Type B pancreatic cell (in vitro differentiated cells): ENCODE measurements around the gene CFAP65. TPM values are rescaled to one million over a fixed set of nuclear protein-coding genes. Genes with fewer than 3 reads are reported as not detected.

ENCODE experiments used
- DNase-seq: peaks from one replicate; pipeline ENCODE4 v3.0.0; 2021; ENCODE audit warnings: mixed read lengths; ENCODE audit not compliant: unreplicated experiment; ENCODE audit errors: extremely low spot score
- H3K27ac Mint-ChIP-seq: 2 replicates; pipeline ENCODE4 v1.8.0; 2021; ENCODE audit warnings: mild to moderate bottlenecking, mixed read lengths
- H3K27me3 Mint-ChIP-seq: 2 replicates; pipeline ENCODE4 v1.8.0; 2021; ENCODE audit warnings: mixed read lengths
- H3K36me3 Mint-ChIP-seq: 2 replicates; pipeline ENCODE4 v1.8.0; 2021; ENCODE audit warnings: mixed read lengths
- H3K4me1 Mint-ChIP-seq: one replicate; pipeline ENCODE4 v1.8.0; 2021; ENCODE audit warnings: mixed read lengths; ENCODE audit not compliant: unreplicated experiment
- H3K4me3 Mint-ChIP-seq: 2 replicates; pipeline ENCODE4 v1.8.0; 2021; ENCODE audit warnings: mild to moderate bottlenecking, mixed read lengths
- H3K9me3 Mint-ChIP-seq: 2 replicates; pipeline ENCODE4 v1.8.0; 2021; ENCODE audit warnings: mixed read lengths
- total RNA-seq: library from RNA; stranded (reverse); gene quantifications from 2 replicates; pipeline ENCODE4 v1.2.1, GENCODE V29; 2021; ENCODE audit warnings: low replicate concordance
- TF ChIP-seq, protein P1 (sequence below): fragments of 200-600 bp; sonication (generic); conservative IDR thresholded peaks from 2 replicates; pipeline ENCODE4 v1.5.0; 2021; ENCODE audit warnings: antibody characterized with exemption, mild to moderate bottlenecking

Gene CFAP65
- total RNA-seq, 1 donor from 2014 or later, result 2.1 TPM

- Mint-ChIP-seq H3K27me3 (peaks cover 86% of the 10 kb centered on the region), H3K4me1 (peaks cover 18% of the 10 kb centered on the region), H3K9me3 (no peaks in the 10 kb centered on the region), H3K36me3 (no peaks in the 10 kb centered on the region), H3K4me3 (peak overlapping the region; percentile 84), H3K27ac (peak overlapping the region; percentile 75)
- TF ChIP-seq, protein P1, sequence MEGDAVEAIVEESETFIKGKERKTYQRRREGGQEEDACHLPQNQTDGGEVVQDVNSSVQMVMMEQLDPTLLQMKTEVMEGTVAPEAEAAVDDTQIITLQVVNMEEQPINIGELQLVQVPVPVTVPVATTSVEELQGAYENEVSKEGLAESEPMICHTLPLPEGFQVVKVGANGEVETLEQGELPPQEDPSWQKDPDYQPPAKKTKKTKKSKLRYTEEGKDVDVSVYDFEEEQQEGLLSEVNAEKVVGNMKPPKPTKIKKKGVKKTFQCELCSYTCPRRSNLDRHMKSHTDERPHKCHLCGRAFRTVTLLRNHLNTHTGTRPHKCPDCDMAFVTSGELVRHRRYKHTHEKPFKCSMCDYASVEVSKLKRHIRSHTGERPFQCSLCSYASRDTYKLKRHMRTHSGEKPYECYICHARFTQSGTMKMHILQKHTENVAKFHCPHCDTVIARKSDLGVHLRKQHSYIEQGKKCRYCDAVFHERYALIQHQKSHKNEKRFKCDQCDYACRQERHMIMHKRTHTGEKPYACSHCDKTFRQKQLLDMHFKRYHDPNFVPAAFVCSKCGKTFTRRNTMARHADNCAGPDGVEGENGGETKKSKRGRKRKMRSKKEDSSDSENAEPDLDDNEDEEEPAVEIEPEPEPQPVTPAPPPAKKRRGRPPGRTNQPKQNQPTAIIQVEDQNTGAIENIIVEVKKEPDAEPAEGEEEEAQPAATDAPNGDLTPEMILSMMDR, result no peak
- no peak for DNase-seq
Measured at GRCh38 chr2:218961229-218961628, 80.1 kb downstream of the CFAP65 start.

GRCh38 chr2:218960309-218961165, 80.8 kb downstream of the CFAP65 start:
- peaks cover 86% of the 10 kb centered on the region for H3K27me3 Mint-ChIP-seq
- H3K9me3 Mint-ChIP-seq, result no peaks in the 10 kb centered on the region
- TF ChIP-seq, protein P1, result no peak
- peak overlapping the region; percentile 84 for H3K4me3 Mint-ChIP-seq
- DNase-seq, result peak; percentile 62
- H3K36me3 Mint-ChIP-seq, result no peaks in the 10 kb centered on the region
- peaks cover 18% of the 10 kb centered on the region for H3K4me1 Mint-ChIP-seq
- peak overlapping the region; percentile 75 for H3K27ac Mint-ChIP-seq

GRCh38 chr2:218959761-218960308, 81.5 kb downstream of the CFAP65 start:
- DNase-seq, result peak; percentile 67
- H3K4me3 Mint-ChIP-seq, result no peak overlapping the region
- H3K36me3 Mint-ChIP-seq, result no peaks in the 10 kb centered on the region
- no peaks in the 10 kb centered on the region for H3K9me3 Mint-ChIP-seq
- TF ChIP-seq, protein P1, result no peak
- peaks cover 89% of the 10 kb centered on the region for H3K27me3 Mint-ChIP-seq
- H3K27ac Mint-ChIP-seq, result no peak overlapping the region
- H3K4me1 Mint-ChIP-seq, result peaks cover 18% of the 10 kb centered on the region

DNA sequence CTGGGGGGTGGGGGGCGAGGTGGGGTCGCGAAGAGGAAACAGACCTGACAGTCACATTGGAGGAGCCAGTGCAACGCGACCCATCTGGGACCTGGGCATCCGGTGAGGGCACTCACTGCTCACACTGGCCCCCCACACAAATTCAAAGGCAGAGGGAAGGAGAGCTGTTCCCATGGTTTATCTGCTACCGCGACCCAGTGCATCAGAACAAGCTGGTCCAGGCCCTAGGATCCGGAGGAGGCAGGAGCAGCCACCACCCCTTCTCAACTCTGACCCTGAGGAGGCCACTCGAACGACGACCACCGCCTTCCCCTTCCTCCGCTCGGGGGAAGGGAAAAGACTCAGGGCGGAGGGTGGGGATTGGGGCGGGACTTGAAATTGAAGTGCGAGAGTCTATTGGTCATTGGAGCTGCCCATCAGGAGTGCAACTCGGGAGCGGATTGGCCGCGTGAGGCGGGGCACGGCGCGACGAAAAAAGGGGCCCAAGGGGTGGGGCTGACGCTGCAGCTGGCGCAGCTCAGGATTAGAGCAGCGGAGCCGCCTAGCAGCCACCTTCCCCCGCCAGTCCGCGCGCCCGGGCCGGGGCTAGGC, 82.1 kb downstream of the CFAP65 start, which contains the start of gene CDK5R2:
TSS of gene CDK5R2 (plus strand) at position 526 of the 591 bp plus-strand sequence. CDS start 155 bp downstream, outside the sequence.
- Mint-ChIP-seq H3K4me1 (peaks cover 18% of the 10 kb centered on the region), H3K27me3 (peaks cover 89% of the 10 kb centered on the region), H3K36me3 (no peaks in the 10 kb centered on the region), H3K9me3 (no peaks in the 10 kb centered on the region), H3K4me3 (peak within 1 kb of the TSS; percentile 84), H3K27ac (no peak within 1 kb of the TSS)
- DNase-seq, result peak; percentile 92
- TF ChIP-seq, protein P1, result no peak

DNA sequence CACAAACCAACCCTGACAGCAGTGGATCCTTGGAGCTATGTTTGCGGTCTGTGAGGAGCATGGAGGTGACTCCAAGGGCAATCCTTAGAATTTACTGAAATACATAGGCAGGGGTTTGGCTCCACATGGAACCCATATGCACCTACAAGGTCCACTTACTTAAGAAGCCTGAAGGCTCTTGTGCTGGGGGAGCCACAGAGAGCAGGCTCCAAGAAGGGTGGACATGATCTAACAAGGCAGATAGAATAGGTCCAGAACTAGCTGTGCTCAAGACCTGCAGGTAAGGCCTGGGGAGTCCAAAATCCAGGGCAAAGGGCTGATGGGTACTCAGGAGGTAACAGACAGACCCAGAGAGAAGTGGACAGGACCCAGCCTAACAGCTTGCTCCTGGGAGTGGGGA, 83.0 kb downstream of the CFAP65 start:
- peaks cover 85% of the 10 kb centered on the region for H3K27me3 Mint-ChIP-seq
- H3K36me3 Mint-ChIP-seq, result no peaks in the 10 kb centered on the region
- H3K9me3 Mint-ChIP-seq, result no peaks in the 10 kb centered on the region
- peaks cover 9% of the 10 kb centered on the region for H3K4me1 Mint-ChIP-seq
- H3K4me3 Mint-ChIP-seq, result peak overlapping the region; percentile 84
- H3K27ac Mint-ChIP-seq, result no peak overlapping the region
- TF ChIP-seq, protein P1, result no peak
- peak; percentile 29 for DNase-seq
